ENCODE measurements around the gene TIMELESS.

Gene TIMELESS

DNA sequence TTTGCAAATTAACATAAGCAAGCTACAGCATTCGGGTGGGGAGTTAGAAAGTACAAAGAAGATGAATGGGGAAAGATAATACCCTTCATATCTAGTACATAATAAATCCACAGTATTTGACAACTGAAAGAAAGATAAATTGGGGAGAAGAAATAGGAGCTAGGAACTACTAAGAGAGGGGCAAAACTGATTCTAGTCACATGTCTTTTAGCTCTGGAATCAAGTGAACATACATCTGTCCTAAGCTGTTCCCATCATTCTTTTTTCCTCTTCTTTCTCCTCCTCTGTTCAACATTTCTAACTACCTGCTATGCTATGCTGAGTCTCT is 71.3 kb downstream of the TIMELESS start:
- H3K79me2 ChIP-seq, result no peaks in the 10 kb centered on the region
- TF ChIP-seq CTCF (IDR thresholded peaks at IDR 0.05), result no peak
- no peak overlapping the region for H3K27ac ChIP-seq

GRCh38 chr12:56377310-56377988 is 71.8 kb downstream of the TIMELESS start:
- Histone ChIP-seq H3K79me2 (no peaks in the 10 kb centered on the region), H3K4me1 (no peaks in the 10 kb centered on the region), H3K4me3 (ENCODE audit: low read depth, low read length) (no peak overlapping the region), H3K9me3 (ENCODE audit: control insufficient read depth, low read length) (no peaks in the 10 kb centered on the region), H3K9ac (no peak overlapping the region), H2AFZ (peak overlapping the region; percentile 35), H3K36me3 (ENCODE audit: control insufficient read depth, insufficient read depth, low read length) (no peaks in the 10 kb centered on the region), H3K27ac (no peak overlapping the region), H3K27me3 (ENCODE audit: control insufficient read depth, insufficient read depth, low read length) (no peaks in the 10 kb centered on the region), H3K4me2 (ENCODE audit: low read length) (no peak overlapping the region)
- no peak for TF ChIP-seq CTCF (IDR thresholded peaks at IDR 0.05)

More for the DNA sequence above, 71.3 kb downstream of the TIMELESS start:
- Histone ChIP-seq H3K4me3 (ENCODE audit: low read depth, low read length) (no peak overlapping the region), H3K4me1 (no peaks in the 10 kb centered on the region), H3K9ac (no peak overlapping the region), H3K4me2 (ENCODE audit: low read length) (no peak overlapping the region), H3K9me3 (ENCODE audit: control insufficient read depth, low read length) (no peaks in the 10 kb centered on the region), H2AFZ (no peak overlapping the region), H3K36me3 (ENCODE audit: control insufficient read depth, insufficient read depth, low read length) (no peaks in the 10 kb centered on the region), H3K27me3 (ENCODE audit: control insufficient read depth, insufficient read depth, low read length) (no peaks in the 10 kb centered on the region)

DNA sequence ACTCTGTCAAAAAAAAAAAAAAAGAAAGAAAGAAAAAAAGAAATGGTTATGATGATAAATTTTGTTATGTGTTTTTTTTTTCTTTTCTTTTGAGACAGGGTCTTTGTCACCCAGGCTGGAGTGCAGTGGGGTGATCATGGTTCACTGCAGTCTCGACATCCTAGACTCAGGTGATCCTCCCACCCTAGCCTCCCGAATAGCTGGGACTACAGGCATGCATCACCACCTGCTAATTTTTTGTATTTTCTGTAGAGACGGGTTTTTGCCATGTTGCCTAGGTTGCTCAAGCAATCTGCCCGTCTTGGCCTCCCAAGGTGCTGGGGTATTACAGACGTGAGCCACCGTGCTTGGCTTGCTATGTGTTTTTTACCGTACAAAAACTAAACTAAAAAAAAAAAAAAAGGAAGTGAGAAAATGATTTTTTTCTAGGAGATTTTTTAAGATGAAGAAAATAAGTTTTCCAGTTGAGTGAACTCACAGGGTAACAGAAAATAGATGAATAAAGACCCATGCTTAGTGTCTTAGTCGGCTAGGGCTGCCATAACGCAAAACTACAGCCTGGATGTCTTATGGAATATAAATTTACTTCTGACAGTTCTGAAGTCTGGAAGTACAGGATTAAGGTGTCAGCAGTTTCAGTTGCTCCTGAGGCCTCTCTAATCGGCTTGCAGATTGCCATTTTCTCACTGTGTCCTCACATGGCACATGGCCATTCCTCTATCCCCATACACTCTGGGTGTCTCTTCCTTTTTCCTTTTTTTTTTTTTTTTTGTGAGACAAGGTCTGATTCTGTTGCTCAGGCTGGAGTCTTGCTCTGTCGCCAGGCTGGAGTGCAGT is 73.4 kb downstream of the TIMELESS start:
- Histone ChIP-seq H3K9ac (no peak overlapping the region), H3K79me2 (no peaks in the 10 kb centered on the region), H3K4me2 (ENCODE audit: low read length) (no peak overlapping the region), H2AFZ (no peak overlapping the region), H3K4me1 (no peaks in the 10 kb centered on the region), H3K9me3 (ENCODE audit: control insufficient read depth, low read length) (no peaks in the 10 kb centered on the region), H3K36me3 (ENCODE audit: control insufficient read depth, insufficient read depth, low read length) (no peaks in the 10 kb centered on the region), H3K27me3 (ENCODE audit: control insufficient read depth, insufficient read depth, low read length) (no peaks in the 10 kb centered on the region), H3K4me3 (ENCODE audit: low read depth, low read length) (no peak overlapping the region), H3K27ac (no peak overlapping the region)
- TF ChIP-seq CTCF (IDR thresholded peaks at IDR 0.05), result no peak

- Histone ChIP-seq H3K4me3 (ENCODE audit: low read depth, low read length) (no peak overlapping the region), H3K27me3 (ENCODE audit: control insufficient read depth, insufficient read depth, low read length) (no peaks in the 10 kb centered on the region), H3K27ac (no peak overlapping the region), H3K9me3 (ENCODE audit: control insufficient read depth, low read length) (no peaks in the 10 kb centered on the region), H2AFZ (no peak overlapping the region), H3K4me2 (ENCODE audit: low read length) (no peak overlapping the region), H3K9ac (no peak overlapping the region), H3K79me2 (no peaks in the 10 kb centered on the region), H3K4me1 (no peaks in the 10 kb centered on the region), H3K36me3 (ENCODE audit: control insufficient read depth, insufficient read depth, low read length) (no peaks in the 10 kb centered on the region)
- no peak for TF ChIP-seq CTCF (IDR thresholded peaks at IDR 0.05)
These were observed 74.3 kb downstream of the TIMELESS start for GRCh38 chr12:56374726-56375597.

Data from parathyroid adenoma (tissue), 2 donors.